IMR-90 (cell line): ENCODE measurements around the gene PHLPP2.

Source experiments
- CEBPB ChIP-seq: IDR thresholded peaks from 2 replicates; pipeline ENCODE4 v1.6.1; 2012; ENCODE audit warnings: low read depth, low read length, improper control_type of control experiment
- CHD1 ChIP-seq: IDR thresholded peaks from 2 replicates; pipeline ENCODE4 v1.6.1; 2012; ENCODE audit warnings: low read depth, low read length, improper control_type of control experiment
- FOS ChIP-seq: fragments of 150-350 bp; IDR thresholded peaks from 2 replicates; pipeline ENCODE4 v1.6.1; 2016; ENCODE audit warnings: low read depth, low read length
- MAZ ChIP-seq: IDR thresholded peaks from 2 replicates; pipeline ENCODE4 v1.6.1; 2012; ENCODE audit warnings: low read depth, mild to moderate bottlenecking, low read length, improper control_type of control experiment, moderate library complexity, borderline replicate concordance
- MXI1 ChIP-seq: IDR thresholded peaks from 2 replicates; pipeline ENCODE4 v1.6.1; 2012; ENCODE audit warnings: low read depth, mild to moderate bottlenecking, low read length, moderate library complexity, borderline replicate concordance
- NFE2L2 ChIP-seq: fragments of 150-350 bp; IDR thresholded peaks from 2 replicates; pipeline ENCODE4 v1.6.1; 2016; ENCODE audit warnings: low read depth, mild to moderate bottlenecking, low read length
- POLR2A ChIP-seq: IDR thresholded peaks from 2 replicates; pipeline ENCODE4 v1.6.1; 2012; ENCODE audit warnings: mild to moderate bottlenecking, low read depth, low read length
- RAD21 ChIP-seq: IDR thresholded peaks from 2 replicates; pipeline ENCODE4 v1.6.1; 2012; ENCODE audit warnings: low read length, improper control_type of control experiment
- RCOR1 ChIP-seq: IDR thresholded peaks from 2 replicates; pipeline ENCODE4 v1.6.1; 2012; ENCODE audit warnings: mild to moderate bottlenecking, low read length, improper control_type of control experiment; ENCODE audit not compliant: insufficient replicate concordance
- RFX5 ChIP-seq: IDR thresholded peaks from 2 replicates; pipeline ENCODE4 v1.8.0; 2012; ENCODE audit warnings: low read depth, mild to moderate bottlenecking, low read length, moderate library complexity
- SMC3 ChIP-seq: fragments of 150-350 bp; IDR thresholded peaks from 2 replicates; pipeline ENCODE4 v1.6.1; 2016; ENCODE audit warnings: low read depth, mild to moderate bottlenecking, antibody characterized with exemption, low read length, moderate library complexity
- USF2 ChIP-seq: fragments of 150-350 bp; IDR thresholded peaks from 2 replicates; pipeline ENCODE4 v1.6.1; 2017; ENCODE audit warnings: mild to moderate bottlenecking, antibody characterized with exemption, low read length, low read depth
- TF ChIP-seq, protein P1 (sequence below): fragments of 150-350 bp; IDR thresholded peaks from 2 replicates; pipeline ENCODE4 v1.6.1; 2016; ENCODE audit warnings: low read depth, mild to moderate bottlenecking, low read length, moderate library complexity, borderline replicate concordance
- TF ChIP-seq, protein P2 (sequence below): conservative IDR thresholded peaks from 2 replicates; pipeline ENCODE4 v1.5.1; 2012; ENCODE audit warnings: mild to moderate bottlenecking, low read depth, low read length, improper control_type of control experiment

DNA sequence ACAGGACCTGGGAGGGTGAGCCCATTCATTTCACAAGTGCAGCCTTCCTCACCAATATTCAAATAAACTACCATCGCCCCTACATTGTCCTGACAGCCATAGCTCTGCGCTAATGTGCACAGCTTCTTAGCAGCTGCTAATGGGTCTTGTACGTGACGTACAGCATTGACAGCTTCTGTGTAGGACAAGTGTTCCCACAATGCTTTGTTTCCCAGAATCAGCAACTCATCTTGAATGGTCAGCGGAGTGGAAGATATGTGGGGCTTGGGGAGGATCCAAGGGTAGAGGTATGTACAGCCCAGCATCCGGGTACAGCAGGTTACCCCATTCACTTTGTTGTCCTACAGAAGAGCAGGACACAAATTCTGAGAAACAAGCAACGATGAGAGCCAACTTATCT is 74.8 kb downstream of the PHLPP2 start:
- TF ChIP-seq POLR2A (no peak), RAD21 (no peak), FOS (no peak), CEBPB (no peak), USF2 (no peak), RFX5 (no peak), MXI1 (no peak), SMC3 (no peak), MAZ (no peak), CHD1 (no peak), RCOR1 (no peak), NFE2L2 (no peak)
- TF ChIP-seq, protein P1, sequence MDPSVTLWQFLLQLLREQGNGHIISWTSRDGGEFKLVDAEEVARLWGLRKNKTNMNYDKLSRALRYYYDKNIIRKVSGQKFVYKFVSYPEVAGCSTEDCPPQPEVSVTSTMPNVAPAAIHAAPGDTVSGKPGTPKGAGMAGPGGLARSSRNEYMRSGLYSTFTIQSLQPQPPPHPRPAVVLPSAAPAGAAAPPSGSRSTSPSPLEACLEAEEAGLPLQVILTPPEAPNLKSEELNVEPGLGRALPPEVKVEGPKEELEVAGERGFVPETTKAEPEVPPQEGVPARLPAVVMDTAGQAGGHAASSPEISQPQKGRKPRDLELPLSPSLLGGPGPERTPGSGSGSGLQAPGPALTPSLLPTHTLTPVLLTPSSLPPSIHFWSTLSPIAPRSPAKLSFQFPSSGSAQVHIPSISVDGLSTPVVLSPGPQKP = no peak
- TF ChIP-seq, protein P2, sequence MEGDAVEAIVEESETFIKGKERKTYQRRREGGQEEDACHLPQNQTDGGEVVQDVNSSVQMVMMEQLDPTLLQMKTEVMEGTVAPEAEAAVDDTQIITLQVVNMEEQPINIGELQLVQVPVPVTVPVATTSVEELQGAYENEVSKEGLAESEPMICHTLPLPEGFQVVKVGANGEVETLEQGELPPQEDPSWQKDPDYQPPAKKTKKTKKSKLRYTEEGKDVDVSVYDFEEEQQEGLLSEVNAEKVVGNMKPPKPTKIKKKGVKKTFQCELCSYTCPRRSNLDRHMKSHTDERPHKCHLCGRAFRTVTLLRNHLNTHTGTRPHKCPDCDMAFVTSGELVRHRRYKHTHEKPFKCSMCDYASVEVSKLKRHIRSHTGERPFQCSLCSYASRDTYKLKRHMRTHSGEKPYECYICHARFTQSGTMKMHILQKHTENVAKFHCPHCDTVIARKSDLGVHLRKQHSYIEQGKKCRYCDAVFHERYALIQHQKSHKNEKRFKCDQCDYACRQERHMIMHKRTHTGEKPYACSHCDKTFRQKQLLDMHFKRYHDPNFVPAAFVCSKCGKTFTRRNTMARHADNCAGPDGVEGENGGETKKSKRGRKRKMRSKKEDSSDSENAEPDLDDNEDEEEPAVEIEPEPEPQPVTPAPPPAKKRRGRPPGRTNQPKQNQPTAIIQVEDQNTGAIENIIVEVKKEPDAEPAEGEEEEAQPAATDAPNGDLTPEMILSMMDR = no peak
